Heart left ventricle (tissue), 16 donors: ENCODE data around the gene ZNF22. TPM values are rescaled to one million over a fixed set of nuclear protein-coding genes. Genes with fewer than 3 reads are reported as not detected.

ENCODE experiments used
- ATAC-seq, 4 donors: fragments of 200-7000 bp; cut with Tn5 transposase; one replicate each; pipeline ENCODE4 v1.9.1; 2020 to 2022; ENCODE audit warnings: moderate library complexity in 4 of 4, mild to moderate bottlenecking in 3 of 4, moderate number of reproducible peaks in 1 of 4
- DNase-seq, 5 donors: peaks; one replicate each; pipeline ENCODE4 v3.0.0-alpha.2; 2020
- H3K27ac ChIP-seq, 12 donors: fragments of 200-600 bp; sonication (generic) in 4 of 12; one replicate each; pipeline versions ENCODE4 v1.5.0 to v1.8.0; 2016 to 2022; ENCODE audit warnings: mild to moderate bottlenecking in 2 of 12
- H3K27me3 ChIP-seq, 9 donors: fragments of 200-600 bp; sonication (generic) in 2 of 9; one replicate each; pipeline versions ENCODE4 v1.5.1 to v1.8.0; 2016 to 2022; ENCODE audit warnings: mild to moderate bottlenecking in 3 of 9
- H3K36me3 ChIP-seq, 9 donors: fragments of 200-600 bp; sonication (generic) in 2 of 9; one replicate each; pipeline versions ENCODE4 v1.5.0 to v1.8.0; 2018 to 2022; ENCODE audit warnings: mild to moderate bottlenecking in 2 of 9
- H3K4me1 ChIP-seq, 12 donors: fragments of 200-600 bp; sonication (generic) in 4 of 12; one replicate each; pipeline versions ENCODE4 v1.5.0 to v1.8.0; 2016 to 2022; ENCODE audit warnings: mild to moderate bottlenecking in 3 of 12
- H3K4me3 ChIP-seq, 12 donors: fragments of 200-600 bp; sonication (generic) in 4 of 12; one replicate each; pipeline versions ENCODE4 v1.5.0 to v1.8.0; 2017 to 2022; ENCODE audit warnings: mild to moderate bottlenecking in 9 of 12, moderate library complexity in 4 of 12
- H3K9me3 ChIP-seq, 12 donors: fragments of 200-600 bp; sonication (generic) in 4 of 12; one replicate each; pipeline versions ENCODE4 v1.5.0 to v1.8.0; 2016 to 2022; ENCODE audit warnings: mild to moderate bottlenecking in 1 of 12
- CTCF ChIP-seq, 12 donors: fragments of 200-600 bp; sonication (generic) in 4 of 12; IDR thresholded peaks; one replicate each; pipeline versions ENCODE4 v1.5.0 to v1.8.0; 2018 to 2022; ENCODE audit warnings: antibody characterized with exemption in 12 of 12, mild to moderate bottlenecking in 5 of 12
- POLR2A ChIP-seq, 2 donors: fragments of 450-650 bp; IDR thresholded peaks; one replicate each; pipeline ENCODE4 v1.6.1; 2017; ENCODE audit warnings: antibody characterized with exemption in 2 of 2, mild to moderate bottlenecking in 2 of 2, moderate library complexity in 2 of 2
- WGBS, 4 donors: extraction: QIAGEN DNeasy Blood & Tissue Kit in 2 of 4; methylation state at CpG; one replicate each; pipeline versions ENCODE4 v1.1.5 to v1.1.7; 2013 to 2018; 5-methylcytosine and 5-hydroxymethylcytosine counted together
- intact Hi-C, 10 donors: fragments of 100-400 bp; cut with DNase I; formaldehyde crosslinking; loops; one replicate each; pipeline versions ENCODE4 v1.11.1 to v1.14.2; 2022
- polyA plus RNA-seq, 2 donors: library from polyadenylated mRNA; stranded (reverse); fragments of 200-250 nt; gene quantifications; one replicate each; pipeline ENCODE4 v1.2.3, GENCODE V29; 2013
- total RNA-seq, 9 donors: library from RNA; depleted of rRNA in 2 of 9; stranded (reverse); fragments of >200 nt in 2 of 9; fragmentation: NEBNext Ultra II Directional in 3 of 9; extraction: Animal tissue kit (Norgen Biotek cat#: 25700) in 3 of 9; gene quantifications; one replicate each; pipeline versions ENCODE4 v1.1.0 to v1.2.4, GENCODE V29; 2016 to 2023
- donor health status: ischemic (EF 13 %, LVEDD 7.1; RV severe dilation, severe dysfunction).
- donor health status: healthy with polysubstance abuse.
- donor health status: DM: no; HTN: yes; CAD: no.
- donor health status: DM: no; HTN: no; CAD: no.
- donor health status: ischemic (EF 25% LVEDD 6.9; RV normal size, moderate dysfunction).
- donor health status: ischemic (EF 25% LVEDD 5.7; RV mildly dilated, moderate dysfunction).
- donor health status: healthy.
- donor health status: DM: yes; HTN: yes; CAD: no.
- donor health status: ischemic (EF 35%, LVEDD 5.7; RV mildly dilated, moderate dysfunction).
- donor health status: nonischemic (EF 11% LVEDD 7.7; RV severe dilation, severe dysfunction).
- donor health status: DM: yes; HTN: yes; CAD: no.
- donor health status: PGD.
- donor health status: ischemic (EF 29% LVEDD 5.4; RV normal size, mild dysfunction).
- donor health status: nonischemic (EF 23%, LVEDD 6.1; RV moderate dilation, normal function).

The ZNF22 gene
- total and polyA plus RNA-seq, 11 donors: 12.6 to 17.5 (median 14.6) TPM

GRCh38 chr10:44954042-44954441, 46.7 kb upstream of the ZNF22 start:
- peaks cover 0 to 6% (median 0%) of the 10 kb centered on the region in 12 donors for H3K9me3 ChIP-seq
- peaks cover 6 to 85% (median 59%) of the 10 kb centered on the region in 12 donors for H3K4me1 ChIP-seq
- peaks cover 0 to 24% (median 0%) of the 10 kb centered on the region in 9 donors for H3K36me3 ChIP-seq
- no peak for DNase-seq
- H3K27ac ChIP-seq: no peak overlapping the region
- TF ChIP-seq POLR2A (IDR thresholded peaks at IDR 0.05) (no peak), CTCF (IDR thresholded peaks at IDR 0.05) (no peak)
- intact Hi-C loops: loop anchor here in 1 of 10 donors (10.0 kb wide), 1 partner anchor 79 kb away; no protein-coding TSS in a partner anchor
- H3K4me3 ChIP-seq: no peak overlapping the region
- ATAC-seq: no peak
- H3K27me3 ChIP-seq: no peaks in the 10 kb centered on the region

GRCh38 chr10:44954962-44955361, 45.8 kb upstream of the ZNF22 start:
- H3K36me3 ChIP-seq: peaks cover 0 to 24% (median 0%) of the 10 kb centered on the region in 9 donors
- peak overlapping the region in 7 of 12 donors; percentile 24 to 96 (median 67) for H3K27ac ChIP-seq
- H3K9me3 ChIP-seq: peaks cover 0 to 6% (median 0%) of the 10 kb centered on the region in 12 donors
- intact Hi-C loops: loop anchor here in 2 of 10 donors (5.0 to 10.0 kb wide), 2 partner anchors 47 to 80 kb away; partner anchors contain the start of gene ZNF22 (in 1 of the 2)
- no peaks in the 10 kb centered on the region for H3K27me3 ChIP-seq
- H3K4me3 ChIP-seq: no peak overlapping the region
- TF ChIP-seq POLR2A (IDR thresholded peaks at IDR 0.05) (no peak), CTCF (IDR thresholded peaks at IDR 0.05) (no peak)
- ATAC-seq (no peak), DNase-seq (no peak)
- H3K4me1 ChIP-seq: peaks cover 6 to 81% (median 51%) of the 10 kb centered on the region in 12 donors

GRCh38 chr10:44955413-44956070, 45.2 kb upstream of the ZNF22 start:
- no peak for ATAC-seq
- peaks cover 6 to 81% (median 48%) of the 10 kb centered on the region in 12 donors for H3K4me1 ChIP-seq
- H3K36me3 ChIP-seq: peaks cover 0 to 24% (median 0%) of the 10 kb centered on the region in 9 donors
- TF ChIP-seq POLR2A (IDR thresholded peaks at IDR 0.05) (no peak), CTCF (IDR thresholded peaks at IDR 0.05) (no peak)
- DNase-seq: peak in 2 of 5 donors; percentile 12 to 65
- no peaks in the 10 kb centered on the region for H3K27me3 ChIP-seq
- H3K27ac ChIP-seq: peak overlapping the region; percentile 13 to 96 (median 54)
- WGBS, 4 donors: 73 to 86% (median 78%) methylated on average over 8 of the region's 8 CpGs
- peaks cover 0 to 6% (median 0%) of the 10 kb centered on the region in 12 donors for H3K9me3 ChIP-seq
- H3K4me3 ChIP-seq: no peak overlapping the region
- intact Hi-C loops: loop anchor here in 2 of 10 donors (5.0 to 10.0 kb wide), 2 partner anchors 47 to 81 kb away; partner anchors contain the start of gene ZNF22 (in 1 of the 2)

GRCh38 chr10:44956226-44956625, 44.5 kb upstream of the ZNF22 start:
- peak in 1 of 5 donors; percentile 16 for DNase-seq
- Histone ChIP-seq H3K27ac (peak overlapping the region in 10 of 12 donors; percentile 13 to 96 (median 62)), H3K36me3 (peaks cover 0 to 24% (median 0%) of the 10 kb centered on the region in 9 donors), H3K27me3 (no peaks in the 10 kb centered on the region), H3K4me1 (peaks cover 6 to 81% (median 49%) of the 10 kb centered on the region in 12 donors), H3K9me3 (peaks cover 0 to 6% (median 0%) of the 10 kb centered on the region in 12 donors), H3K4me3 (no peak overlapping the region)
- intact Hi-C loops: loop anchor here in 2 of 10 donors (5.0 to 10.0 kb wide), 2 partner anchors 46 to 81 kb away; partner anchors contain the start of gene ZNF22 (in 1 of the 2)
- no peak for TF ChIP-seq POLR2A (IDR thresholded peaks at IDR 0.05)
- no peak for TF ChIP-seq CTCF (IDR thresholded peaks at IDR 0.05)
- no peak for ATAC-seq
- 77 to 90% (median 87%) methylated on average over 4 of the region's 4 CpGs for WGBS, 4 donors
